ENCODE measurements around the gene ZDHHC21.

DNA sequence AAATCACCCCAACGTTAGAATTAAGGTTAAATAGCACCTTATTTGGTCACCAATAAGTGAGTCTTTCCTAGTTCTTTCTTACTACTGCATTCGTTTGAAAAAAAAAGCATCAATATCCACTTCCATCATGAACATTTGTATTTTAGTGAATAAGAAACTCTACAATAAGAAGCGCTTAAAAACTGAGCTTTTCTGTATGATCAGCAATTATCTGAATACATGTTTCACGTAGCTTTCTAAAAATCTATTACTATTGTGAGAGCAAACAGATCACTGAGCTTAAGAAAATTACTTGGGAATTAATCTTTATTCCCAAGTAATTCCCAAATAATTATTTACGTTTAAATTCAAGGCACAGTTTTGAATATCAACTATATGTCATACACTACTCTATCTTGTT lies 32.5 kb downstream of the ZDHHC21 start:
- no peak for TF ChIP-seq ZFP30 (CRISPR knock-in tag; IDR thresholded peaks at IDR 0.05)
- TF ChIP-seq ISL1 (CRISPR knock-in tag; IDR thresholded peaks at IDR 0.05) = no peak
- TF ChIP-seq, protein P1, sequence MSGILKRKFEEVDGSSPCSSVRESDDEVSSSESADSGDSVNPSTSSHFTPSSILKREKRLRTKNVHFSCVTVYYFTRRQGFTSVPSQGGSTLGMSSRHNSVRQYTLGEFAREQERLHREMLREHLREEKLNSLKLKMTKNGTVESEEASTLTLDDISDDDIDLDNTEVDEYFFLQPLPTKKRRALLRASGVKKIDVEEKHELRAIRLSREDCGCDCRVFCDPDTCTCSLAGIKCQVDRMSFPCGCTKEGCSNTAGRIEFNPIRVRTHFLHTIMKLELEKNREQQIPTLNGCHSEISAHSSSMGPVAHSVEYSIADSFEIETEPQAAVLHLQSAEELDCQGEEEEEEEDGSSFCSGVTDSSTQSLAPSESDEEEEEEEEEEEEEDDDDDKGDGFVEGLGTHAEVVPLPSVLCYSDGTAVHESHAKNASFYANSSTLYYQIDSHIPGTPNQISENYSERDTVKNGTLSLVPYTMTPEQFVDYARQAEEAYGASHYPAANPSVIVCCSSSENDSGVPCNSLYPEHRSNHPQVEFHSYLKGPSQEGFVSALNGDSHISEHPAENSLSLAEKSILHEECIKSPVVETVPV (CRISPR knock-in tag; IDR thresholded peaks at IDR 0.05) = no peak
- no peak for TF ChIP-seq ZNF565 (CRISPR knock-in tag; conservative IDR thresholded peaks at IDR 0.05; ENCODE audit: low read depth)
- TF ChIP-seq, protein P2, sequence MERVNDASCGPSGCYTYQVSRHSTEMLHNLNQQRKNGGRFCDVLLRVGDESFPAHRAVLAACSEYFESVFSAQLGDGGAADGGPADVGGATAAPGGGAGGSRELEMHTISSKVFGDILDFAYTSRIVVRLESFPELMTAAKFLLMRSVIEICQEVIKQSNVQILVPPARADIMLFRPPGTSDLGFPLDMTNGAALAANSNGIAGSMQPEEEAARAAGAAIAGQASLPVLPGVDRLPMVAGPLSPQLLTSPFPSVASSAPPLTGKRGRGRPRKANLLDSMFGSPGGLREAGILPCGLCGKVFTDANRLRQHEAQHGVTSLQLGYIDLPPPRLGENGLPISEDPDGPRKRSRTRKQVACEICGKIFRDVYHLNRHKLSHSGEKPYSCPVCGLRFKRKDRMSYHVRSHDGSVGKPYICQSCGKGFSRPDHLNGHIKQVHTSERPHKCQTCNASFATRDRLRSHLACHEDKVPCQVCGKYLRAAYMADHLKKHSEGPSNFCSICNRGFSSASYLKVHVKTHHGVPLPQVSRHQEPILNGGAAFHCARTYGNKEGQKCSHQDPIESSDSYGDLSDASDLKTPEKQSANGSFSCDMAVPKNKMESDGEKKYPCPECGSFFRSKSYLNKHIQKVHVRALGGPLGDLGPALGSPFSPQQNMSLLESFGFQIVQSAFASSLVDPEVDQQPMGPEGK (CRISPR knock-in tag; IDR thresholded peaks at IDR 0.05; ENCODE audit: borderline replicate concordance) = no peak
- TF ChIP-seq CSDC2 (CRISPR knock-in tag; IDR thresholded peaks at IDR 0.05) = no peak
